GM21717 (cell line): ENCODE measurements around the gene PLEKHM3.

Source experiments
- ATAC-seq: cut with Tn5 transposase; IDR thresholded peaks from one replicate; pipeline ENCODE4 v1.9.1; 2021; ENCODE audit warnings: mild to moderate bottlenecking, moderate library complexity; ENCODE audit not compliant: unreplicated experiment

The PLEKHM3 gene, protein sequence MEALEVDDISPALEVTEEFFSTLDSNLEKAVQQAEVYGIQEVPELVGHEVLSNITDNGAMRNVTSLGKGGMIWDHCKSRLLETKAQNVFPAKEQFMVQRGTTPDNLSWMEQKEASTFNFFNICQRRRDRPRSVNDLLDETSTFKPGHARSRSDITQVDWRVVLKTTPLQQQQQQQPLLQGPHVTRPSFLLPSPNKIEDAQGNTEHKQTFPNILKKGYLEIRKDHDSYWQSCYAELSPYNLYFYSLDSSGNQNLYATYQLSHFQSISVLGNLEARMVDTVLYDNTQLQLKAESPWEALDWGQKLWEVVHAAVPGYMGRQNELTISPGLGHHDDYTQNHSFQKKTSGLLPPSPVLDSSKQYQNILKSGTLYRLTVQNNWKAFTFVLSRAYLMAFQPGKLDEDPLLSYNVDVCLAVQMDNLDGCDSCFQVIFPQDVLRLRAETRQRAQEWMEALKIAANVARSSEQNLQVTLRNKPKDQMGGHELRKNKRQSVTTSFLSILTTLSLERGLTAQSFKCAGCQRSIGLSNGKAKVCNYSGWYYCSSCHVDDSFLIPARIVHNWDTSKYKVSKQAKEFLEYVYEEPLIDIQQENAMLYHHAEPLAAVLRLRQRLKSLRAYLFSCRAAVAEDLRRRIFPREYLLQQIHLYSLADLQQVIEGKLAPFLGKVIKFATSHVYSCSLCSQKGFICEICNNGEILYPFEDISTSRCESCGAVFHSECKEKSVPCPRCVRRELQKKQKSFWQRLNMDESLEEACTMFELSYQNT

DNA sequence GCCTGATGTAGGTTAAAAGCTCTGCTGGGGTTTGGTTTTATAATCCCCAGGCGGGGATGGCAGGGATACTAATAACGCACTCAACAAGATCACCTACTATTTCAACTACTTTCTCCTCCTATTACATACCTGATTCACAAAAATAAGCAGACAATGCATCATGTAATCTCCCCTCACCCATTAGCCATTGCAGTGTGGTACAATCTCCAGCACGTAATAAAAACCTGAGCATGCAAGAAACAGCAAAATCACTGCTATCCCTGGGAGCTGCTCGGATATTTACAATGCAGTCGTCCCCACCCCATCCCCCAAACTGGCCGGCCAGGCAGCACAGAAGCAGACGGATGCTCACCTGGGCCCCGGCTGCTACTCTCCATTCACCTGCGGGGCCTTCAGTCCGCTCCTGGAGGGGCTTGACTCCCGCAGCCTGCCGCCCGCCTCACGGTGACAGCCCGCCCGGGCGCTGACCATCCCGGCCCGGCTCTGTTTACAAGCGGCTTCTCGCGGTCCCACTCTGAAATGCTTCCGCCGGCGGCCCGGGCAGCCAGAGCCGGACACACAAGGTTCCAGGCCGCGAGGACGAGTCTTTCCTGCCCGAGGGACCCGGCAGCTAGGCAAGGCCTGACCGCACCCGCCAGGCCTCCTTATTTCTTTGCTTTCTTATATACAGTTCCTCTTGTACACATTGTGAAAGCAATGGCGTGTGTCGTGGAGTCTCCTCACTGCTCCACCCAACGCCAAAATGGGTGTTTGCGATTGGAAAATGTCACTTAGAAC, at the start of gene PLEKHM3:
Gene PLEKHM3, minus strand, starts transcription at position 491 of the 777 bp plus-strand sequence. CDS start 23,888 bp downstream, outside the sequence.
- ATAC-seq = peak; percentile 90

DNA sequence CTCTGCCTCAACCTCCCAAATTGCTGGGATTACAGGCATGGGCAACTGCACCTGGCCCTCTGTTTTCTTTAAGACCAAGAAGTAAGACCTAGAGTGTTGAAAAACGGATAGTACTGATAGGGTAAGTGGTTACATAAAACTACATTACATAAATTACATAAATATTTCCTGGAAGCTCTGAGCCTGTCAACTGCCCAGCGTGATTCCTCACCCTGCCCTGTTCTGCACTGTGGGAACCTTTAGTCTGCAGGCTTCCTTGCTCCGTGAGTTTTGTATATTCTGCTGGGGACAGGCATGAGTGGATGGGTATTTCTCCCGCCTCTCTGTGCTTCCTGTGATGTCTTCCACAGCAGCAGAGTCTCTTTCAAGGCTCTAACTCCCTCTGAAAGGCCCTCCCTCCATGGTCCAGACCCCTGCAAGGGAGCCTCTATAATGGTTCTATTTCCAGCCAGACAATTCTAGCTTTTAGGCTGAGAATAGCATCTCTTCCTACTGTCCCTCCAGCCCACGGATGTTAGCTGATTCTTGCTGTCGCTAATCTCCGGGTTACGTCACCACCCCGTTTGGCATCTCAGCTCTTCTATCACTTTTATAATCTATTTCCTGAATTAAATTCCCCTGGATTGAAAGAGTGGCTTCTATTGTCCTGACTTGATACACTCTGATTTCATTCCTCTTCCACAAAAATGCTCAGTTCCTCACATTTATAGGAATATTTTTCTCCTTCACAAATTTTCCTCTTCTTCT, 49.5 kb upstream of the PLEKHM3 start:
- ATAC-seq = no peak

DNA sequence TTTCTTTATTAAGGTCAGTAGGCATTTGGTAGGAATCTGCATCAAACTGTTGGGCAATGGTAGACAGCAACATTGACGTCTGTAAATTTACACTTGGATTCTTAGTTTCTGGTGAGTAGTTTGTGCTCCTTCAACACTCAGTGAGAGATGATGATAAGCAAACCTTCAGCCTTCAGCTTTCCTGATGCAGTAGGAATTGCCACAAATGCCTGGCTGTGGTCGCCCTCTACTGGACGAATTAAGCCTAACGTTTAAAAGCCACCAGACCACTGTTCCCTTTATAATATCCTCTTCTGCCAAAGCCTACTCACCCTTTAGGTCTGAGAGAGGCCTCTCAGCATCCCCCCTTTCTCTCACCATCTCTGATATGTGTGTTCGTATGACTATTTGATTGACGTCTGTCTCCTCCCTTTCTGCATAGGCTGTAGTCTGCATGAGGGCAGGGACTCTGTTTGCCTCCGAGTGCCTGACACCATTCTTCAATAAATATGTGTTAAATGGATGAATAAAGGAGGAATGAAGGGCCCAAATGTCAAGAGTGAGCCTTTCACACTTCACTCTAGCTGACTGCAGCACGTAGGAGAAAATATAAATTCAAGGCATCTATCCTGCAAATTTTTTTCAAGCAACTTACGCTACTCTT, 47.0 kb upstream of the PLEKHM3 start:
- peak; percentile 70 for ATAC-seq

DNA sequence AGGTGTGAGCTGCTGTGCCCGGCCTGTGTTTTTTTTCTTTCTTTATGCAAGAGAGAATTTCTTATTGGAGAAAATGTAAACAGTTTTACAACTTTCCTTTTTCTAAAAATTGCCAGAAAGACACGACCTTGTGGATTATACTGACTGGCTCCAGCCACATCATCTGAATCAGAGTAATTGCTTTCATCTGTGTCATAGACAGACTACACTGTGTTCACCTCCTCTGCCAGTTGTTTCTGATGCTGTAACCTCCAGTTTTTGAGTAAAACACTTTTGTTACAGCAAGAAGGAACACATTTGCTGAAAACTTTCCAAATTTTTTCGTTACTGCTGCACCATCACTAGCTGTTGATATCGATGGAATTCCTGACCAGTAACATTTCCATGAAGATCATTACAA, 43.9 kb upstream of the PLEKHM3 start:
- no peak for ATAC-seq

DNA sequence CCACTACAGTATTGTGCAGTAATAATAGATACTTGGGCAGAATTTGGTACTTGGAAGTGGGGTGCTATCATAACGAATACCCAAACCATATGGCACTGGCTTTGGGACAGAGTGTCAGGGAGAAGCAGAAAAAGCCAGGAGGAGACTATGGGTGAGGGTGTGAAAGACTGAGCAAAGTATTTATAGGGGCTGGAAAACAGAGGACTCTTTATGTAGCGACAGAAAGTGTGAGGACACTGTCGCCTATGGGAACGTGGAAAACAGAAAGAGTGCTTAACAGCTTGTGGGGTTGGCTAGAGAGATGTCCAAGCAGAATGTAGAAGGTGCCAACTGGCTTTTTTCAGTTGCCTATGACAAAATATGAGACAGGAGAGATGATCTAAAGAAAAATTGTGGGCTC, 40.7 kb upstream of the PLEKHM3 start:
- ATAC-seq = no peak

DNA sequence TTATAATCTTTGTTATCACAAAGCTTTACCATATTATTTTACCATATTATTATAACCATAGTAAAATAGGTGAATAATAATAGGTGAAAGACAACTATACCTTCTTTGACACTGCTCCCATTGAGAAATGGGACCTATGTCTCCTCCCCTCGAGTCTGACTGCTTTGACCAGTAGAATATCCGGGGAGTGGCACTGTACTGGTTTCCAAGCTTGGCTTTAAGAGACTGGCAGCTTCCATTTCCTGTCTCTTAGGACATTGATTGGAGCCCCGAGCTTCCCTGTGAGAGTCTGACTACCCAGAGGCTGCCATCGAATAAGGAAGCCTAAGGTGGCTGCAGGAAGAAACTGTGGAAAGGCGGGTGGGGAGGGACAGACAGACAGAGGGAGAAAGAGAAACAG, 40.1 kb upstream of the PLEKHM3 start:
- ATAC-seq = no peak

DNA sequence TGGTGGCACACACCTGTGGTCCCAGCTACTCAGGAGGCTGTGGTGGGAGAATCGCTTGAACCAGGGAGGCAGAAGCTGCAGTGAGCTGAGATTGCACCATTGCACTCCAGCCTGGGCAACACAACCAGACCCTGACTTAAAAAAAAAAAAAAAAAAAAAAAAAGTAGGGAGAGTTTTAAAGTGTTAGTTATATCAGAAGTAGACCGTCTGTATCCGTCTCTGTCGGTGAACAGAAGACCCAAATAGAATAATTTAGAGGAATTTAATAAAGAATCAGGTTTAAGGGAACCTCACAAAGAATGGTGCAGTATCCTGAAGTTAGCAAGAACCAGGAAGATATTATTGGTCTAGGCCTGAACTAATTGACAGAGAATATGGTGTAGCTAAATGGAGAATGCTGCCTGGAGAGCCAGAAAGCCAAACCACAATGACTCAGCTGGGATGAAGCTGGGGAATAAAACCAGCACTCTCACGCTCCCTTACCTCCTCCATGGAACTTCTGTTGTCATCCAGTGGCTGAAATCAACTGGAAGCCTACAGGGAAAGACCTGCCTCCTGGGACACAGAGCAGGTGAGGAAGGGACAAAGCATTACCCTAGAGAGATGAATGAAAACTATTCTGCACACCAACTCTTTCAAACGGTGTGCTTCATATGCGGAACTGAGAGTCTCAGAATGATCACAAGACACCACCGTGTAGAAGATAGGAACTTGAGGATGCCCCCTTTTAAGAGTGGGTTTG, 39.1 kb upstream of the PLEKHM3 start:
- ATAC-seq = peak; percentile 97

DNA sequence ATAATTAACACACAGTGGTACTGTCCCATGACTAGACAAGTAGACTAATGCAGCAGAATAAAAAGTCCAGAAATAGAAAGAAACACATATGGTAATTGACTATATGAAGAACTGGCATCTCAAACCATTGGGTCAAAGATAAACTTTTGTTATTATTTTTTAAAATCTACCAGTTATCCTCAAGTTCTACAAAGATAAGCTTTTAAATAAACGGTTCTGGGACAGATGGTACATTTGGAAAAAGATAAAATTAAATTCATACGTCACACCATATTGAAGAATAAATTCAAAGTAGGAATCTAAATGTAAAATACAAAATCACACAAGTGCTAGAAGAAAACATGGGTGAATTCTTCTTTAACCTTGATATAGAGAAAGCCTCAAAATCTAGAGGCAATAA, 37.6 kb upstream of the PLEKHM3 start:
- no peak for ATAC-seq

DNA sequence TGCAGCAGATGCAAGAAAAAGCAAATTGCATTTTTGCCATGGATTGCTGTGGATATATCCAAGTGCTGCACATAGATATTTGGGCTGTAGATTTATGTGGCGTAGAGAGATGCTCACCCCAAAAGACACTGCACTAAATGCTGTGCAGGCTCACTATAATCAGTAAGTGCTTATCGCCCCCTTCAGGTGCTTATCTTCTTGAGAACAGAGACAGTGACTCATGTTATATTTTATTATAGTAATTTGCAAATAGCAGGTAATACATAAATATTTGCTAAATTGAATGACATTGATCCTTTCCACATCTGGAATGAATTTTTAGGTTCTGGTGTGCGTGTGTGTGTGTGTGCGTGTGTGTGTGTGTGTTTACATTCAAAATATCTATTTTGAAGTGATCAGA, 36.8 kb upstream of the PLEKHM3 start:
- no peak for ATAC-seq

DNA sequence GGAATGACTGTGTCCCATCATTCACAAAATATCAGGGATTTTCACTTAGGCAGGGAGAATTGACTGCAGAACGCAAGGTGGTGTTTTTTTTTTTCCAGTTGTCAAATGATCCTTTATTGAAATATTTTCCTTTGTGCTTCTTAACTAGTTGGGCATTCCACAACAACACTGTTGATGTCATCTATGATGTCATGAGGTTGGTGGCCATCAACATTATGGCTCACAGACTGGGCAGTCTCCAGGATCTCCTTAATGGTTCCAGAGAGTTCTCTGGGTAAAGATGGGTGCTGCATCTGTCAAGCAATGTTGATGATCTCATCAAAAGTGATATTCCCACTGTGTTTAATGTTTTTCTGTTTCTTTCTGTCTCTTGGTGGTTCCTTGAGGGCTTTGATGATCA, 31.8 kb upstream of the PLEKHM3 start:
- ATAC-seq = no peak

DNA sequence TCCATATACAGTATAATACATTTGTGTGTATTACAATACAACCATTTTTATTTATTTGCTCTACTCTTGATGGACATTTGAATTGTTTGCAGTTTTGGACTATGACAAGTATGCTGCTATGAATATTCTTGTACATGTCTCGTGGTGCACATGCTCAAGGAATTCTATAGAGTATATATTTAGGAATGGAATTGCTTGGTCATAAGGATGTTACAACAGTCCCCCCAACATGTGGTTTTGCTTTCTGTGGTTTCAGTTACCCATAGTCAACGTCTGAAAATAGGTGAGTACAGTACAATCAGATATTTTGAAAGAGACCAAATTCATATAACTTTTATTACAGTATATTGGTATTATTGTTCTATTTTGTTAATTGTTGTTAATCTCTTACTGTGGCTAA, 24.1 kb upstream of the PLEKHM3 start:
- ATAC-seq = no peak

DNA sequence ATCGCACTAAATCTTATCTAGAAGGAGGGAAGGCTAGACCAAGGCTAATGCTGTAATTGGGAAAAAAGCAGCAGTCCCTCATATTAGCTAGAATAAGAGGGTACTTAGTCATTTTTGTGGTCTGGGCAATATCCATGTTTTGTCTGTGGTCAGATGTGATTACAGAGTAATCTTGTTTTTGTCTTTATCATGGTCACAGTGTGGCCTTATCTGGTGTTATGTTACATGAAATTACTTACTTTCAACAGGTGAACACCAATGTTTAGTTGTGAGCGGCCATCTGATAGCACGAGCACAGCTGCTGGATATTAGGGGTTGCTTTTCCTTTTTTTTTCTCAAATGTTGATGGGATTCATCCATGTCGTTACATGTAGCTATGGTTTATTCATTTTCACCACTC, 23.7 kb upstream of the PLEKHM3 start:
- ATAC-seq = no peak

DNA sequence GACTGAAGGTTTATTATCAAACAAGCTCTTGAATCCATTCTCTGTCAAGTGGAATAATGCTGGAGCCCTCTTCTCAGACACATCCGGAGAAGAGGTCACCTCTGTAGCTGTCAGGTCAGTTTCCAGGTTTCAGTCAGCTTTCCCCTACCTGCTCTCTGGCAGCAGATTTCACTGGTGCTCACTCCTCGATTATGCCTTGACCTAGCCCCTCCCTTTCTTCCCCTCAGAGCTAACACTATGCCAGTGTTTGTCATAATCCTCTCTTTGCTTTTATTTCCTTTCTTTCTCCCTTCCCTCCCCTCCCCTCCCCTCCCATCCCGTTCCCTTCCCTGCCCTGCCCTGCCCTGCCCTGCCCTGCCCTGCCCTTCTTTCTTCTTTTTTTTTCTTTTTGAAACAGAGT, 22.5 kb upstream of the PLEKHM3 start:
- ATAC-seq = no peak

DNA sequence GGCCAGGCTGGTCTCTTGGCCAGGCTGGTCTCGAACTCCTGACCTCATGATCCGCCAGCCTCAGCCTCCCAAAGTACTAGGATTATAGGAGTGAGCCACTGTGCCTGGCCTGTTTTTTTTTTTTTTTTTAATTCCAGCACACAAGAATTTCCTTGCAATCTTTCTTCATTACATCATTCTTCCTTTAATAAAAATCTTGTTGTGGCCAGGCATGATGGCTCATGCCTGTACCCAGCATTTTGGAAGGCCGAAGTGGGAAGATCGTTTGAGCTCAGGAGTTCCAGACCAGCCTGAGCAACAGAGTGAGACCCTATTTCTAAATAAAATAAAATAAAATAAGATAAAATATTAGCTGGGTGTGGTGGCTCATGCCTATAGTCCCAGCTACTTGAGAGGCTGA, 21.4 kb upstream of the PLEKHM3 start:
- no peak for ATAC-seq

DNA sequence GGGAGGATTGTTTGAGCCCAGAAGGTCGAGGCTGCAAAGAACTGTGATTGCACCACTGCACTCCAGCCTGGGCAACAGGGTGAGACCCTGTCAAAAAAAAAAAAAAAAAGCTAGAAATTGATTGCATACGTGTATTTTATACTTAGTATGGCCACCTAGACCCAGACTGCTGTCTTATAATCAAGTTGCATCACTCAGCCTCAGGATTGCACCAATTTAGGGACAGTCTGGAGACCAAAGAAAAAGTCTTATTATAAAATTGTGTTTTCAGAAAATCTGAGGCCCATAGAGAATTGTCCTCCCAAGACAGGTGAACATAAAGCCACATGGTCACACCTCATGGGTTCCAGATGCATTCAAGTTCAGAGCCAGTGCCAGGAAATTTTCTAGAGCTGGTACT, 17.1 kb upstream of the PLEKHM3 start:
- ATAC-seq = no peak

DNA sequence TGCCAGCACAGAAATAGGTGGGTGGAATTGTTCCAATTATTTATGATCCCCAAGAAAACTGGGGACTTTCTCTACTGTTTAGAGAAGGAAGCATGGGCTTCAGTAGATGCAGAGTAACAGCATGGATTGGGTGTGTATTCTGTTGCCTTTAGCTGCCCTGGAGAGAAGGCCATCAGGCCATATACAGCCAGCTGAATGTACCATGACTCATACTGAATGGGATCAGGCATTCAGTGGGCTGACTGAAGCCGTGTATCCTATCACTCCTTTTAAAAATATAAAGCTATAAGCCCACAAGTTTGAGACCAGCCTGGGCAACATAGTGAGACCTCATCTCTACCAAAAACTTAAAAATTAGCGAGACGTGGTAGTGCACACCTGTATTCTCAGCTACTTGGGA, 16.7 kb upstream of the PLEKHM3 start:
- no peak for ATAC-seq

DNA sequence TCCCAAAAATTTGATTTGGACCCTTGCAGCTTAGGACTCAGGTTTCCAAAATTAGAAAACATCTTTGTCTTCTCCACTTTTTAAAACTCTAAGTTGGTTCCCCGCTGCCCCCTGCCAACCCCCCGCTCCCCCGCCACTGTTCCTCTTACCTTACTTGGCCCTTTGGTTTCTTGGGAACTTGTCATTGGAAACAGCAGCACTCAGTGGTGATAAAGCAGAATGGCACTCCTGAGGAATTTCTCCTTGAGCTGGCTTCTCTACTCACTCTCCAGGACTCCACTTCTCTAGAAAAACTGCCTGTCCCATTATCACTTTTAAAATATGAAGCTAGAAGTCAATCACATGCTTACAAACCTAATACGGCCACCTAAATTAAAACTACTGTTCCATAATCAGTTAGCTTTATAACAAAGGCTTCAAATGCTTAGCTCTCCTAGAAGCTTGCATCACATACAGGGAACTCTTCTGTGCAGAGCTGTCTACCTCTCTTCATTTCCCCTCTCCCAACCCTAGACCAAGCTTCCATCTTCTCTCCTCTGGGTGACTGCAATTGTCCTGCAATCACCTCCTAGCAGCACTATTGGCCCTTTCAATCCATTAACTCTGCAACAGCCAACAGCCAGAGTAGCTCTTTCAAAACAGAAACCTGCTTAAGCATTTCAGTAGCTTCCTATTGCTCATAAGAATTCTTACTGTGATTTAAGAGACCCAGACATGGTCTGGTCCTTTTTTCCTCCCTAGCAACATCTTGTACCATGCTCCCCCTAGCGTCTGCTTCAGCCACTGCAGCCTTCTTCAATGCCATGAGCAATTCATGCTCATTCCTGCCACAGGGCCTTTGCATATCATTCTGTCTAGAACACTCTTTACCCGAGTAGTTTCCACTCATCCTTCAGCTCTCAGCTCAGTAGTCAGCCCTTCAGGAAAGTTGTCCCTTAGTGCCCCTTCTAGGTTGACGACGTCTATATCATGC, 15.2 kb upstream of the PLEKHM3 start:
- peak; percentile 86 for ATAC-seq

DNA sequence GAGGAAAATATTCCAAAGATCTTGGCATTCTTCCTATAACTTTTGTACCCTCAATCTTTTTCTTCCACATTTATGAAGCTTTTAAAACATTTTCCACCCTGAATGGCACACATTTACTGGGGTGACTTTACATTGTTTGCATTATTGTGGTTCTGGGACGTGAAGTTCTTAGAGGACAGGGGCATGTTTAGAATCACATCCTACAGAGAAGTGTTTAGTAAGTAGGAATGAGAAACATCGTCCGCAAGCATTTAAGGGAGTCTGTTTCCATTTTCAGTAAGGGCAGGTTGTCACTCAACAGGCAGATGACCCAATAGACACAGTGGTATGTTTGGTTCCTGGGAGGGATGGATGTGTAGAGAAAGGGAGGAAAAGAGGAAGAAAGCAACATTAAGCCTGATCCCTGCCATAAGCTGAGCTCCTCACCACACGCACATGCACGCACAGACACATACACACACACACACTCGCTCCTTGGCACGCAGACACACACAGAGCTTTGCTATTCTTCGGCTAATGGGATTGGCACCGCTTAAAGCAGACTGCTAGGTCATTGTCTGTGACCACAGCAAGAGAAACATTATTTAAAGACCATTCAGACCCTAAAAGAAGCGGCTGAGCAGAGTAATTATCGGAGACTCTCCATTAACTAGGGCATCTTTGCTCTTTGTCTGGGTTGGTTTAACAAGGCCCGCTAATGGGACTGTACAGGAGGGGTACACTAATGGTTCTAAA, 14.2 kb upstream of the PLEKHM3 start:
- no peak for ATAC-seq
